H1 (cell line): Measurements from ENCODE around the gene ZNF407. TPM values are rescaled to one million over a fixed set of nuclear protein-coding genes. Genes with fewer than 3 reads are reported as not detected.

Experiments used
- CTCF ChIA-PET: fragments of 300-600 bp; sonication (Branson Sonifier 250); formaldehyde crosslinking; loops from one replicate; lab custom pipeline; 2021; ENCODE audit not compliant: partially characterized antibody; lab: Charles Lee
- POLR2A ChIA-PET: fragments of 300-600 bp; sonication (Branson Sonifier 250); formaldehyde crosslinking; loops from one replicate; lab custom pipeline; 2021; ENCODE audit warnings: inconsistent platforms; ENCODE audit not compliant: partially characterized antibody; lab: Charles Lee
- DNase-seq, 2 experiments: peaks; one replicate each; pipeline versions ENCODE4 v3.0.0 to v3.0.0-alpha.2; 2010 to 2022; ENCODE audit warnings: low spot score in 2 of 2, low read depth in 1 of 2, mixed read lengths in 1 of 2
- FAIRE-seq: peaks from 2 replicates; lab custom pipeline; 2011; peaks lifted over from hg19 to GRCh38; lab: Jason Lieb, UNC
- H2AFZ ChIP-seq: 2 replicates; pipeline ENCODE4 v1.8.1; 2012; ENCODE audit warnings: low read length, inconsistent platforms
- H2AK5ac ChIP-seq: 2 replicates; pipeline ENCODE4 v1.6.1; 2013; ENCODE audit warnings: low read depth, low read length
- H2BK120ac ChIP-seq: replicated peaks from 2 replicates; pipeline ENCODE3; 2013; ENCODE audit warnings: low read depth, low read length, inconsistent platforms
- H2BK12ac ChIP-seq: 2 replicates; pipeline ENCODE4 v1.6.1; 2013; ENCODE audit warnings: low read depth, low read length
- H2BK15ac ChIP-seq: 2 replicates; pipeline ENCODE4 v1.6.1; 2013; ENCODE audit warnings: low read length
- H2BK20ac ChIP-seq: 2 replicates; pipeline ENCODE4 v1.6.1; 2013; ENCODE audit warnings: low read length
- H2BK5ac ChIP-seq: 2 replicates; pipeline ENCODE4 v1.6.1; 2013; ENCODE audit warnings: low read depth, low read length
- H3K14ac ChIP-seq: 2 replicates; pipeline ENCODE4 v1.6.1; 2013; ENCODE audit warnings: inconsistent platforms; ENCODE audit not compliant: insufficient read length
- H3K18ac ChIP-seq: 2 replicates; pipeline ENCODE4 v1.6.1; 2013; ENCODE audit warnings: low read length; ENCODE audit errors: extremely low read depth
- H3K23ac ChIP-seq: 2 replicates; pipeline ENCODE4 v1.6.1; 2013; ENCODE audit warnings: inconsistent platforms; ENCODE audit not compliant: insufficient read length
- H3K23me2 ChIP-seq: 2 replicates; pipeline ENCODE4 v1.6.1; 2013; ENCODE audit warnings: low read depth, low read length
- H3K27ac ChIP-seq: 2 replicates; pipeline ENCODE4 v1.6.1; 2011; ENCODE audit warnings: low read depth, low read length, inconsistent platforms
- H3K27me3 ChIP-seq, 4 experiments: replicated peaks in 1 of 4; 1 replicate in 1 of 4; 2 replicates in 3 of 4; pipeline versions ENCODE4 v1.6.1 to v1.8.1; 2011 to 2013; ENCODE audit warnings: low read length in 3 of 4, mild to moderate bottlenecking in 3 of 4, inconsistent platforms in 2 of 4, mixed read lengths in 2 of 4, moderate library complexity in 1 of 4; ENCODE audit not compliant: control insufficient read depth in 3 of 4, insufficient read depth in 3 of 4; ENCODE audit errors: extremely low read depth in 1 of 4
- H3K36me3 ChIP-seq, 4 experiments: 2 replicates each; pipeline versions ENCODE4 v1.6.1 to v1.8.1; 2011 to 2013; ENCODE audit warnings: mild to moderate bottlenecking in 4 of 4, low read length in 3 of 4, moderate library complexity in 2 of 4, control low read depth in 1 of 4, inconsistent platforms in 1 of 4; ENCODE audit not compliant: insufficient read depth in 4 of 4, control insufficient read depth in 2 of 4
- H3K4ac ChIP-seq: replicated peaks from 2 replicates; pipeline ENCODE3; 2013; ENCODE audit warnings: low read length, low read depth, mixed read lengths, inconsistent platforms; ENCODE audit not compliant: insufficient read length
- H3K4me1 ChIP-seq, 4 experiments: replicated peaks in 1 of 4; 1 replicate in 1 of 4; 2 replicates in 3 of 4; pipeline versions ENCODE4 v1.6.1 to v1.8.1; 2011 to 2013; ENCODE audit warnings: low read length in 3 of 4, inconsistent platforms in 2 of 4, mixed read lengths in 1 of 4; ENCODE audit not compliant: insufficient read depth in 4 of 4, control insufficient read depth in 3 of 4
- H3K4me2 ChIP-seq, 2 experiments: 2 replicates each; pipeline versions ENCODE4 v1.6.1 to v1.8.1; 2011 to 2013; ENCODE audit warnings: low read depth in 2 of 2, low read length in 2 of 2, control low read depth in 1 of 2, inconsistent platforms in 1 of 2, mild to moderate bottlenecking in 1 of 2; ENCODE audit not compliant: insufficient read depth in 1 of 2
- H3K4me3 ChIP-seq, 4 experiments: fragments of 200-600, 300-600 bp in 1 of 4; sonication (generic), shearing (Covaris generic), sonication (Bioruptor Twin) in 1 of 4; 2 replicates each; pipeline versions ENCODE4 v1.5.1 to v1.8.1; 2011 to 2016; ENCODE audit warnings: low read length in 4 of 4, low read depth in 3 of 4, control low read depth in 2 of 4, inconsistent platforms in 2 of 4, mild to moderate bottlenecking in 2 of 4, mixed read lengths in 1 of 4, moderate library complexity in 1 of 4; ENCODE audit not compliant: insufficient read depth in 2 of 4; ENCODE audit errors: extremely low read depth in 1 of 4
- H3K56ac ChIP-seq: replicated peaks from 2 replicates; pipeline ENCODE3; 2013; ENCODE audit warnings: low read depth, mild to moderate bottlenecking, mixed read lengths, low read length, inconsistent platforms; ENCODE audit not compliant: insufficient read length
- H3K79me1 ChIP-seq: 2 replicates; pipeline ENCODE4 v1.6.1; 2013; ENCODE audit warnings: low read depth, low read length, control low read depth
- H3K79me2 ChIP-seq, 2 experiments: 2 replicates each; pipeline versions ENCODE4 v1.6.1 to v1.8.1; 2012 to 2013; ENCODE audit warnings: low read length in 2 of 2, mild to moderate bottlenecking in 2 of 2, inconsistent platforms in 1 of 2; ENCODE audit not compliant: insufficient read depth in 2 of 2, control insufficient read depth in 1 of 2
- H3K9ac ChIP-seq, 4 experiments: replicated peaks in 1 of 4; 1 replicate in 1 of 4; 2 replicates in 3 of 4; pipeline versions ENCODE4 v1.6.1 to v1.8.1; 2011 to 2013; ENCODE audit warnings: low read depth in 3 of 4, low read length in 3 of 4, control low read depth in 2 of 4, mild to moderate bottlenecking in 2 of 4, moderate library complexity in 2 of 4, inconsistent platforms in 1 of 4; ENCODE audit errors: extremely low read depth in 1 of 4
- H3K9me3 ChIP-seq, 2 experiments: 2 replicates each; pipeline versions ENCODE4 v1.6.1 to v1.8.1; 2012 to 2013; ENCODE audit warnings: mild to moderate bottlenecking in 2 of 2, moderate library complexity in 2 of 2, control low read depth in 1 of 2, inconsistent platforms in 1 of 2, low read depth in 1 of 2, low read length in 1 of 2, mixed read lengths in 1 of 2; ENCODE audit not compliant: insufficient read depth in 2 of 2
- H4K20me1 ChIP-seq, 2 experiments: replicated peaks in 1 of 2; 2 replicates each; pipeline versions ENCODE3 to v1.8.1; 2011 to 2013; ENCODE audit warnings: inconsistent platforms in 2 of 2, low read length in 2 of 2, mild to moderate bottlenecking in 1 of 2; ENCODE audit not compliant: insufficient read depth in 2 of 2, control insufficient read depth in 1 of 2
- H4K5ac ChIP-seq: 2 replicates; pipeline ENCODE4 v1.6.1; 2013; ENCODE audit warnings: low read length, low read depth, mixed read lengths, inconsistent platforms; ENCODE audit not compliant: insufficient read length
- H4K8ac ChIP-seq: 2 replicates; pipeline ENCODE4 v1.8.0; 2013; ENCODE audit warnings: mild to moderate bottlenecking, moderate library complexity, low read length, inconsistent platforms; ENCODE audit not compliant: insufficient read depth; ENCODE audit errors: extremely low read depth
- H4K91ac ChIP-seq: replicated peaks from 2 replicates; pipeline ENCODE3; 2013; ENCODE audit warnings: low read length, mixed read lengths, inconsistent platforms; ENCODE audit not compliant: insufficient read length
- EGR1 ChIP-seq: IDR thresholded peaks from 2 replicates; pipeline ENCODE4 v1.6.1; 2011; ENCODE audit warnings: low read depth, low read length, borderline replicate concordance
- HDAC2 ChIP-seq, 2 experiments: fragments of 300-600 bp in 1 of 2; sonication (generic) in 1 of 2; IDR thresholded peaks; 2 replicates each; pipeline ENCODE4 v1.6.1; 2011 to 2012; ENCODE audit warnings: low read depth in 2 of 2, low read length in 2 of 2, mild to moderate bottlenecking in 2 of 2, moderate library complexity in 2 of 2, borderline replicate concordance in 1 of 2, inconsistent platforms in 1 of 2
- YY1 ChIP-seq: IDR thresholded peaks from 2 replicates; pipeline ENCODE4 v1.6.1; 2011; ENCODE audit warnings: low read depth, mild to moderate bottlenecking, low read length
- WGBS, 2 experiments: shearing (Covaris generic) in 1 of 2; methylation state at CpG; one replicate each; pipeline versions ENCODE4 v1.1.6 to v1.1.7; 2013 to 2015; ENCODE audit warnings: low lambda C conversion rate in 2 of 2, mixed read lengths in 2 of 2, inconsistent platforms in 1 of 2, low coverage in 1 of 2, missing lambda C conversion rate in 1 of 2; ENCODE audit not compliant: insufficient replicate concordance in 2 of 2, insufficient coverage in 1 of 2, insufficient read length in 1 of 2; ENCODE audit errors: extremely low coverage in 1 of 2, missing lambda C conversion rate in 1 of 2; 5-methylcytosine and 5-hydroxymethylcytosine counted together
- polyA plus RNA-seq, 7 experiments: library from polyadenylated mRNA; depleted of rRNA in 3 of 7; stranded (reverse) in 5 of 7; unstranded in 2 of 7; fragments of >200 nt in 5 of 7; fragments of 200-250 nt in 2 of 7; gene quantifications; 1 replicate in 5 of 7; 2 replicates in 1 of 7; 4 replicates in 1 of 7; pipeline versions ENCODE4 v1.2.1 to v1.2.3, GENCODE V29; 2011 to 2013; ENCODE audit warnings: missing spikeins in 2 of 7, mixed read lengths in 2 of 7
- total RNA-seq: library from RNA; stranded (reverse); fragmentation: NEBNext Ultra II Directional; extraction: Animal tissue kit (Norgen Biotek cat#: 25700); gene quantifications from 2 replicates; pipeline ENCODE4 v1.2.1, GENCODE V29; 2021

ZNF407 gene
- total and polyA plus RNA-seq, 2 of the 8 experiments (the other 6 are each of a cell fraction or from before 2014, with no cell fraction given) = 1.5 to 6.8 TPM

DNA sequence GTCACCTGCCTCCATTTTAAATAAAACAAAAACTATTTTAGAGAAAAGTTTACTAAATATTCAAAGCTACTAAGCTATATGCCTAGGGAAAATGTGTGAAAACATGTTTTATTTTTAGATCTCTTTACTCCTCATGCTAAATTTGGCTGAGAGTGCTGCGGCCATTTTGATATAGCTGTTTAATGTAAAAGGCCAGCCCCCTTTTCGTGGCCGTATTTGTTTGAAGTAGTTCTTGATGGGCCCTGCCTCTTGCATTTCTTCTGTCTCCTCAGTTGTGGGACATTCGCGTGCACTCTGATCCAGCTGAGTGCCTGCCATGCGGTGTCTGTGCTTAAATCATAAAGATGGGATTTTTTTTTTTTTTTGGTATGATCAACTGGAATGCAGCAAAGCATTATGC, 64.0 kb downstream of the ZNF407 start:
- H3K4me1 ChIP-seq = 0 out of 7 replicates have a peak, but pooled peaks cover 0 to 2% (median 0%) of the 10 kb centered on the region in 4 experiments

More for the DNA sequence above, 64.0 kb downstream of the ZNF407 start:
- H2AFZ ChIP-seq = no peak overlapping the region
- no peak overlapping the region for H4K91ac ChIP-seq
- H3K27ac ChIP-seq = no peak overlapping the region
- POLR2A ChIA-PET = no interaction called here
- no peaks in the 10 kb centered on the region; the same call in 1 of the 2 replicates for H3K23me2 ChIP-seq
- H3K14ac ChIP-seq = no peak overlapping the region
- H4K5ac ChIP-seq = no peak overlapping the region
- H3K4me2 ChIP-seq = no peak overlapping the region
- WGBS, 2 experiments = 75% methylated on average over 6 of the region's 6 CpGs; no CpG with 5 or more reads in 1 of the 2 experiments
- no peak overlapping the region for H2BK12ac ChIP-seq
- H3K36me3 ChIP-seq = no peaks in the 10 kb centered on the region
- H2BK5ac ChIP-seq = no peak overlapping the region
- no peak overlapping the region for H3K56ac ChIP-seq
- H3K9ac ChIP-seq = no peak overlapping the region
- no peak overlapping the region for H2AK5ac ChIP-seq
- no peaks in the 10 kb centered on the region for H3K79me2 ChIP-seq
- no peaks in the 10 kb centered on the region for H3K27me3 ChIP-seq
- no peaks in the 10 kb centered on the region for H3K9me3 ChIP-seq
- H2BK20ac ChIP-seq = no peak overlapping the region
- H2BK15ac ChIP-seq = no peak overlapping the region
- DNase-seq = no peak
- no peak overlapping the region for H2BK120ac ChIP-seq
- H3K79me1 ChIP-seq = no peaks in the 10 kb centered on the region
- TF ChIP-seq HDAC2 (IDR thresholded peaks at IDR 0.05; ENCODE audit: borderline replicate concordance in 1 of 2, low read depth in 2 of 2, low read length in 2 of 2) = no peak
- TF ChIP-seq YY1 = peak; percentile 52
- TF ChIP-seq EGR1 = no peak
- no peak overlapping the region for H3K4me3 ChIP-seq
- H3K23ac ChIP-seq = no peak overlapping the region
- no peaks in the 10 kb centered on the region for H4K20me1 ChIP-seq
- H3K4ac ChIP-seq = no peak overlapping the region
- no peak overlapping the region for H4K8ac ChIP-seq
- FAIRE-seq = no peak
- CTCF ChIA-PET = interaction anchor here (0.6 to 1.6 kb wide), 3 partner anchors 57 to 549 kb away, joined by 3 to 4 read pairs (median 3); partner anchors contain the start of gene TSHZ1
- H3K18ac ChIP-seq = no peak overlapping the region
